Right lobe of liver (tissue), 4 donors: Measurements from ENCODE around the gene PNLIPRP2.

Source experiments
- POLR2A ChIP-seq: fragments of 450-650 bp; IDR thresholded peaks from one replicate; pipeline ENCODE4 v1.6.1; 2017; ENCODE audit warnings: antibody characterized with exemption, mild to moderate bottlenecking
- TF ChIP-seq, protein P1 (sequence below), 4 donors: fragments of 200-600 bp in 3 of 4; fragments of 450-650 bp in 1 of 4; IDR thresholded peaks; one replicate each; pipeline versions ENCODE4 v1.5.1 to v1.8.0; 2016 to 2022; ENCODE audit warnings: antibody characterized with exemption in 4 of 4, mild to moderate bottlenecking in 2 of 4
- donor health status: DM: no; HTN: no; CAD: no.
- donor health status: DM: no; HTN: no; CAD: no.
- donor health status: DM: no; HTN: yes; CAD: no.

DNA sequence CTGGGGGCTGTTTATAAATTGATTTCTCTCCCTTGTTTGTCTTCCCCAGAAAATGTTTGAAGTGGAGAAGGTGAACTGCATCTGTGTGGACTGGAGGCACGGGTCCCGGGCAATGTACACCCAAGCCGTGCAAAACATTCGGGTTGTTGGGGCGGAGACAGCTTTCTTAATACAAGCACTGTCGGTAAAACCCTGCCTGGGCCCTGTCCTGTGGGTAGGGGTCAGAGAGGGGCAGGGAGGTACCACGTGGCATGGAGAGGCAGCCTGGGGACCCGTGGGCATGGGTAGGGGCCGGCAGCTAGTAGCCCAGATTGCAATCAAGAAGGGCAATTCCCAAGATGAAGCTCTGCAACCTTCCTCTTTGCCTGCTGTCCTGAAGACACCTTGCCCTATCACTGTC lies 6.1 kb downstream of the PNLIPRP2 start:
- TF ChIP-seq POLR2A = no peak
- TF ChIP-seq, protein P1, sequence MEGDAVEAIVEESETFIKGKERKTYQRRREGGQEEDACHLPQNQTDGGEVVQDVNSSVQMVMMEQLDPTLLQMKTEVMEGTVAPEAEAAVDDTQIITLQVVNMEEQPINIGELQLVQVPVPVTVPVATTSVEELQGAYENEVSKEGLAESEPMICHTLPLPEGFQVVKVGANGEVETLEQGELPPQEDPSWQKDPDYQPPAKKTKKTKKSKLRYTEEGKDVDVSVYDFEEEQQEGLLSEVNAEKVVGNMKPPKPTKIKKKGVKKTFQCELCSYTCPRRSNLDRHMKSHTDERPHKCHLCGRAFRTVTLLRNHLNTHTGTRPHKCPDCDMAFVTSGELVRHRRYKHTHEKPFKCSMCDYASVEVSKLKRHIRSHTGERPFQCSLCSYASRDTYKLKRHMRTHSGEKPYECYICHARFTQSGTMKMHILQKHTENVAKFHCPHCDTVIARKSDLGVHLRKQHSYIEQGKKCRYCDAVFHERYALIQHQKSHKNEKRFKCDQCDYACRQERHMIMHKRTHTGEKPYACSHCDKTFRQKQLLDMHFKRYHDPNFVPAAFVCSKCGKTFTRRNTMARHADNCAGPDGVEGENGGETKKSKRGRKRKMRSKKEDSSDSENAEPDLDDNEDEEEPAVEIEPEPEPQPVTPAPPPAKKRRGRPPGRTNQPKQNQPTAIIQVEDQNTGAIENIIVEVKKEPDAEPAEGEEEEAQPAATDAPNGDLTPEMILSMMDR (IDR thresholded peaks at IDR 0.05) = no peak
